ENCODE results near the gene CHAC1.

Gene CHAC1

DNA sequence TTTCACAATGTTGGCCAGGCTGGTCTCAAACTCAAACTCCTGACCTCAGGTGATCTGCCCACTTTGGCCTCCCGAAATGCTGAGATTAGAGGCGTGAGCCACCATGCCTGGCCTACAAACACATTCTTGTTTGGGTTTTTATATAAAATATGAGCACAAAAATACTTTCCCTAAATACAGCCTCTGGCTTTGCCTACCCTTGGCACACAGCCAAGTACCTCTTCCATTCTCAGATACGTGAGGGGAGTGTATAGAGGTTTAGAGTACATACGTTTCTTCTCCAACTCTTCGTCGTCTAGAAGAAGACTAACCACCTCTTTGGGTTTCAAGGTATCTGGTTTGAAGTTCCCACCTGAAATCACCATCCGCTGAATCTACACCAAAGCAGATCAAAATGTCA lies 33.5 kb downstream of the CHAC1 start:
- Histone ChIP-seq H3K9me3 (ENCODE audit: control insufficient read depth, insufficient read depth, low read length) (no peaks in the 10 kb centered on the region), H3K4me3 (ENCODE audit: low read depth, low read length) (no peak overlapping the region), H3K9ac (ENCODE audit: low read depth, low read length) (no peak overlapping the region), H3K27me3 (ENCODE audit: control insufficient read depth, insufficient read depth, low read length) (no peaks in the 10 kb centered on the region), H3K36me3 (ENCODE audit: control insufficient read depth, insufficient read depth, low read length) (peaks cover 50% of the 10 kb centered on the region), H3K4me1 (ENCODE audit: control insufficient read depth, insufficient read depth, low read length) (no peaks in the 10 kb centered on the region)

DNA sequence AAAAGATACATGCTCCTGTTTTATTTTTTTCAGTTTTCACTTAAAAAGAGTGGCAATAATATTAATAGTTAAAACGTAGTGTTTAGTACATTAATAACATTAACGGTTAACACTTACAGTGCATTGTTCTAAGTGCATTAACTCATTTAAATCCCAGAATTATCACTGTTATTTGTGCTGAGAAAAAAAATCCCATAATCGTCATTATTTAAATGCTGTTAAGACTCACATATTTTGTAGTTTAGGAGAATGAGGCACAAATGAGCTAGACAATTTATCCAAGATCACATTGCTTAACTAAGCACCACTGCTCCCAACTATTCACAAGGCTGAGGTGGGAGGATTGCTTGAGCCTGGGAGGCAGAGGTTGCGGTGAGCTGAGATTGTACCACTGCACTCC lies 34.9 kb downstream of the CHAC1 start:
- Histone ChIP-seq H3K4me3 (ENCODE audit: low read depth, low read length) (no peak overlapping the region), H3K27me3 (ENCODE audit: control insufficient read depth, insufficient read depth, low read length) (no peaks in the 10 kb centered on the region), H3K36me3 (ENCODE audit: control insufficient read depth, insufficient read depth, low read length) (peaks cover 42% of the 10 kb centered on the region), H3K4me1 (ENCODE audit: control insufficient read depth, insufficient read depth, low read length) (no peaks in the 10 kb centered on the region), H3K9me3 (ENCODE audit: control insufficient read depth, insufficient read depth, low read length) (no peaks in the 10 kb centered on the region), H3K9ac (ENCODE audit: low read depth, low read length) (no peak overlapping the region)

DNA sequence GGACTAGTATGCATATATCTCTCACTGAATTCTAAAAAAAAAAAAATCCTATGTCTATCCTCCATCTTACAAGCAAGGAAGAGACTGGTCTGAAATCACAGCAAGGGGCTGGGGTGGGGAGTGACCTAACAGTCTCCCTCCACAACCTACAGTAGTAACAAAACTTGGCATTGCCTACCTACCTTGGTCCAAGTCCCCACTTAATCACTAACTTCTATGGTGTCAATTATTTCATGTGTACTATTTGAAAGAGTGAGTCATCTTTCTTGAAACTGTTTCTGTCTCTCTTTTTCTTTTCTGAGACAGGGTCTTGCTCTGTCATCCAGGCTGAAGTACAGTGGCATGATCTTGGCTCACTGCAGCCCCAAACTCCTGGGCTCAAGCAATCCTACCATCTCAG lies 36.8 kb downstream of the CHAC1 start:
- no peaks in the 10 kb centered on the region for H3K9me3 ChIP-seq (ENCODE audit: control insufficient read depth, insufficient read depth, low read length)
- H3K4me1 ChIP-seq (ENCODE audit: control insufficient read depth, insufficient read depth, low read length), result no peaks in the 10 kb centered on the region
- no peak overlapping the region for H3K4me3 ChIP-seq (ENCODE audit: low read depth, low read length)
- H3K9ac ChIP-seq (ENCODE audit: low read depth, low read length), result no peak overlapping the region
- H3K36me3 ChIP-seq (ENCODE audit: control insufficient read depth, insufficient read depth, low read length), result peaks cover 29% of the 10 kb centered on the region
- no peaks in the 10 kb centered on the region for H3K27me3 ChIP-seq (ENCODE audit: control insufficient read depth, insufficient read depth, low read length)

DNA sequence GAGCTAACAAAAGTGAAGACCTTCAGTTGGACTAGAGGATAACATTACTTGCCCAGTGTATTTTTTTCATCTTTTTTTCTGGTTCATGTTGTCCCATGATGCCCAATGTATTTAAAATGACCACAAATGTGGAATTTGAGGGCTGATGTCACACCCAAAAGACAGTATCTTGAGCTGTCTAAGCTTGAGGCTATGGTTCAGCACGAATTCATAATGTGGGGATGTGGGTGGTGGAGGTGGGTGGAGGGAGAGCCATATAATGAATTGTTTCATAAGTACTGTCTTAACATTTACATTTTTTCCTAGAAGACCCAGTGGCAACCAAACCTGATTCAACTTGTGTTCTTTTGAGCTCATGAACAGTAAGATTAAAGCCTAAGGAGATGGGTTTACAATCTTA lies 37.5 kb downstream of the CHAC1 start:
- no peak overlapping the region for H3K4me3 ChIP-seq (ENCODE audit: low read depth, low read length)
- no peaks in the 10 kb centered on the region for H3K27me3 ChIP-seq (ENCODE audit: control insufficient read depth, insufficient read depth, low read length)
- no peaks in the 10 kb centered on the region for H3K9me3 ChIP-seq (ENCODE audit: control insufficient read depth, insufficient read depth, low read length)
- H3K36me3 ChIP-seq (ENCODE audit: control insufficient read depth, insufficient read depth, low read length), result peaks cover 24% of the 10 kb centered on the region
- H3K9ac ChIP-seq (ENCODE audit: low read depth, low read length), result no peak overlapping the region
- no peaks in the 10 kb centered on the region for H3K4me1 ChIP-seq (ENCODE audit: control insufficient read depth, insufficient read depth, low read length)

DNA sequence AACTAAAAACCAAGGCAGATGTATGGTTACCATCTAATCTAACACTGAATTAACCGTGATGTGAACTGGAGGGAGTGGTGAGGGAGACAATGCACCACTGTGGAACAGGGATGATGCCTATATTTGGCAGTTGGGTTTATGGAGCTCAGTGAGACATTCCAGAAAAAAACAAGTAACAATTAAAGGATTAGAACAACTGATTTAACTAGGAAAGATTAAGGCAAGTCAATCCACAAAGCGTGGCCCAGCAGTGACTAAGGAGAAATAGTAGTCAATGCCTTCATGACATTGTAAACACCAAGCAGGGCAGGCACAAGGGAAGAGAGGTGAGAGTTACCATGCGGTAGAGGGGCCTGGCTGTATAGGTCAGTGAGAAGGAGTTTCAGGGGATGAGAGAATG lies 38.1 kb downstream of the CHAC1 start:
- Histone ChIP-seq H3K36me3 (ENCODE audit: control insufficient read depth, insufficient read depth, low read length) (peaks cover 21% of the 10 kb centered on the region), H3K4me3 (ENCODE audit: low read depth, low read length) (no peak overlapping the region), H3K4me1 (ENCODE audit: control insufficient read depth, insufficient read depth, low read length) (no peaks in the 10 kb centered on the region), H3K9ac (ENCODE audit: low read depth, low read length) (no peak overlapping the region), H3K27me3 (ENCODE audit: control insufficient read depth, insufficient read depth, low read length) (no peaks in the 10 kb centered on the region), H3K9me3 (ENCODE audit: control insufficient read depth, insufficient read depth, low read length) (no peaks in the 10 kb centered on the region)

DNA sequence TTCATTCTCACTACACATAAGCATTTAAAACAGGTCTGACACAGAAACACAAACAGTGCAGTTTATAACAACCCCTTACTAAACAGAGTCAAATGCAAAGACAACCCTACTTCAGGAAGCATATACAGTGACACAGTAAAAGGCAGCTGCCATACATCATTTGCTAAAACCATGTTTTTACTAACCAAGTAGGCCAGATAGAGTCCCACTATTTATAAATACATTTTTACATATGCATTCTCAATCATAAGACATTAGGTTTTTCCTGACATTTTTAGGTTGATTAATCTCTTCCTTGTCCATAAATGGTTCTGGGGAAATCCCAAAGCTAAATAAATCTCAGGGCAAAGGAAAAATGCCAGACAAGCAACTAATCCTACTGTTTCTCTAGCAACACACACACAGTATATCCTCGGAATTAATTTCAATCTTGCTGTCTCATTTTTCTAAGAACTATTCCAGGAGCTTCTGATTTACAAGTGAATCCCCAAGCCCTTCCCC lies 39.0 kb downstream of the CHAC1 start:
- H3K4me1 ChIP-seq (ENCODE audit: control insufficient read depth, insufficient read depth, low read length), result no peaks in the 10 kb centered on the region
- no peak overlapping the region for H3K9ac ChIP-seq (ENCODE audit: low read depth, low read length)
- peaks cover 13% of the 10 kb centered on the region for H3K36me3 ChIP-seq (ENCODE audit: control insufficient read depth, insufficient read depth, low read length)
- H3K4me3 ChIP-seq (ENCODE audit: low read depth, low read length), result no peak overlapping the region
- no peaks in the 10 kb centered on the region for H3K9me3 ChIP-seq (ENCODE audit: control insufficient read depth, insufficient read depth, low read length)
- no peaks in the 10 kb centered on the region for H3K27me3 ChIP-seq (ENCODE audit: control insufficient read depth, insufficient read depth, low read length)

DNA sequence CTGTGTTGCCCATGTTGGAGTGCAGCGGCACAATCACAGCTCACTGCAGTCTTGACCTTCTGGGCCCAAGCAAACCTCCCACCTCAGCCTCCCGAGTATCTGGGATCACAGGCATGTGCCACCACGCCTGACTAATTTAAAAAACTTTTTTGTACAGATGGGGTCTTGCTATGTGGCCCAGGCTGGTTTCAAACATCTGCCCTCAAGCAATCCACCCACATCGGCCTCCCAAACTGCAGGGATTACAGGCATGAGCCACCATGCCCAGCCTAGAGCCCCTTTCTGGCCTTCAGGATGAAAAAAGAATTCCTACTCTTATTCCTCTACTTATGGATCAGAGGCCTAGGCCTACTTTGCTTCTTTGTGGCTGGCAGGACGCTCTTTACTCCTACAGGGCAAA lies 39.6 kb downstream of the CHAC1 start:
- H3K27me3 ChIP-seq (ENCODE audit: control insufficient read depth, insufficient read depth, low read length), result no peaks in the 10 kb centered on the region
- H3K9ac ChIP-seq (ENCODE audit: low read depth, low read length), result no peak overlapping the region
- no peaks in the 10 kb centered on the region for H3K4me1 ChIP-seq (ENCODE audit: control insufficient read depth, insufficient read depth, low read length)
- H3K36me3 ChIP-seq (ENCODE audit: control insufficient read depth, insufficient read depth, low read length), result peaks cover 10% of the 10 kb centered on the region
- H3K4me3 ChIP-seq (ENCODE audit: low read depth, low read length), result no peak overlapping the region
- no peaks in the 10 kb centered on the region for H3K9me3 ChIP-seq (ENCODE audit: control insufficient read depth, insufficient read depth, low read length)

DNA sequence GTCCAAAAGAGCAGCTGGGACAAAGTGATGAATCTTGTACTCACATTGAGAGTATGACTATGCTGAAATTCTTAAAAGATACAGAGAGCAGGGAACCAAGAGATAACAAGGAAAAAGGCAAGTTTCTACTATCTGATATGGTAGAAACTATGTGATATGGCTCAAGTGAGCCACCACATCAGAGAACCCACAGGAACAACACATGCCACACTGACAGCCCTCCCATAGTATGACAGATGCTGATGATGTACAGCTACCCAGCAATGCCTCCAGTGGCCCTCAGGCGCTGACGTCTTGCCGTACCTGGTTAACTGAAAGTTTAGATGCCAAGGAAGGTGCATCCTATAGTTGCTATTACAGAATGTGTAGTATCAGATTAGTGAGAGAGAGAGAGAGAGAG lies 42.4 kb downstream of the CHAC1 start:
- no peaks in the 10 kb centered on the region for H3K27me3 ChIP-seq (ENCODE audit: control insufficient read depth, insufficient read depth, low read length)
- no peaks in the 10 kb centered on the region for H3K4me1 ChIP-seq (ENCODE audit: control insufficient read depth, insufficient read depth, low read length)
- no peak overlapping the region for H3K4me3 ChIP-seq (ENCODE audit: low read depth, low read length)
- no peak overlapping the region for H3K9ac ChIP-seq (ENCODE audit: low read depth, low read length)
- no peaks in the 10 kb centered on the region for H3K9me3 ChIP-seq (ENCODE audit: control insufficient read depth, insufficient read depth, low read length)
- peaks cover 10% of the 10 kb centered on the region for H3K36me3 ChIP-seq (ENCODE audit: control insufficient read depth, insufficient read depth, low read length)

DNA sequence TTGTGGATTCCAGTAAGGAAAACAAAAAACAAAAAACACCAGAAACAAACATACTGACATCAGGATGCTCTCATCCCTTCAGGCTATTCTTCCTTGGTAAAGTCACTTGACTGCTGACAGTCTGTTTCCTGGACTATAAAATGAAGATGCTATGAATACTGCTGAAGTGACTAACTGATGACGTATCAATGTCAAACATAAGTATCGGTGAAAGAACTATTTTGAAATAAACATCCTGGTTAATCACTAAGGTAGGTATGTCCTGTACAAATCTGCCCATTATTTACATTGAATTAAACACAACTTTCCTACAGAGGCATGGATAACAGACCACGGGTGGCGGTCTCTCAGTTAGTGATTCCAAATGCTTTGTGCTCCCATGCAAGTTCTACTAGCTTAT lies 45.9 kb downstream of the CHAC1 start:
- Histone ChIP-seq H3K9me3 (ENCODE audit: control insufficient read depth, insufficient read depth, low read length) (no peaks in the 10 kb centered on the region), H3K4me1 (ENCODE audit: control insufficient read depth, insufficient read depth, low read length) (no peaks in the 10 kb centered on the region), H3K4me3 (ENCODE audit: low read depth, low read length) (no peak overlapping the region), H3K36me3 (ENCODE audit: control insufficient read depth, insufficient read depth, low read length) (peaks cover 4% of the 10 kb centered on the region), H3K27me3 (ENCODE audit: control insufficient read depth, insufficient read depth, low read length) (no peaks in the 10 kb centered on the region), H3K9ac (ENCODE audit: low read depth, low read length) (no peak overlapping the region)

DNA sequence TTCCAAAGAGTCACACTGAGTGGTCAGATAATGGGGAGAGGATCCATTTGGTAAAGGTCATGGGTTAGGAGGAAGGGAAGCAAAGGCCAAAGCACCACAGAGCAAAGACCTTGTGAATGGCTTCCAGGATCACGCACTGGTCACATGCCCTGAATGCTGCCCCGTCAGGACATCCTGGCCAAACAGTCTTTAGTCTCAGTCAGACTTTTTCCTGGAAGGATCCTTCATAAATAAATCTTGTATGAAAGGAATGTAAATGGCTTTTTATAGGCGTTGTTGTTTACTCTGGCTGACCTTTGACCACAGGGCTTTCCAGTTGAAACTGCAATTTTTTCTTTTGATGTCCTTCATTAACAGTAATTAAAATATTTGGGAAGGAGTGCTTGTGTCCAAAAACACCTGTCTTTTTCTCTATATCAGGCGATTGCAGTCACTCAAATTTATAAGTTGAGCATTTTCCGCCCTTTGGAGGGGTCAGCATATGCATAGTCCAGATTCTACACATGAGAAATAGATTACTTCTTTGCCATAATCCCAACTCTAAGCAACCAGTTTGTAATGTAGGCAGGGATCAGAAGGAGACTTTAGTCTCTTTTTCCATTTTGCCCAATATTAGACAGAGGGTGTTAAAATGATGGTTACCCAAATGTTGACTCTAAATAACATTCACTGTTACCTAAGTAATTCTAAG lies 48.4 kb downstream of the CHAC1 start:
- H3K27me3 ChIP-seq (ENCODE audit: control insufficient read depth, insufficient read depth, low read length), result no peaks in the 10 kb centered on the region
- H3K36me3 ChIP-seq (ENCODE audit: control insufficient read depth, insufficient read depth, low read length), result no peaks in the 10 kb centered on the region
- H3K4me3 ChIP-seq (ENCODE audit: low read depth, low read length), result no peak overlapping the region
- H3K9ac ChIP-seq (ENCODE audit: low read depth, low read length), result no peak overlapping the region
- no peaks in the 10 kb centered on the region for H3K9me3 ChIP-seq (ENCODE audit: control insufficient read depth, insufficient read depth, low read length)
- no peaks in the 10 kb centered on the region for H3K4me1 ChIP-seq (ENCODE audit: control insufficient read depth, insufficient read depth, low read length)

DNA sequence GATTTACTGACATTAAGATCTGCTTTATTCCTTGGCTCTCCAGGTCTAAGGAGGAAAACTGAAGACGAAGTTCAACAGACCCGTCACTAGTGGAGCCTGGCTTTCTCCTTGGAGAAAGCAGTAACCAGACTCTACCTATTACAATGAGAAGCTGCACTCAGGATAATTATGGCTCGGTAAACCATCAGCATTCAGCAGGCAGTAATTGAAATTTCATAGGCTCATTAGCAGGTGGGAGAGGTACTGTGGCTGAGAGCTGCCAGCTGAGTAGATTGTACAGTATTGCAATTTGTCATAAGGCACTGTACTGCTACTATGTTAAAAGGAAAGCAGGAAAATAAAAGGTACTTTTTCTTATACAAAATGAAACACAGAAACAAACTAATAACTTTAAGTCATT lies 51.2 kb downstream of the CHAC1 start:
- no peaks in the 10 kb centered on the region for H3K36me3 ChIP-seq (ENCODE audit: control insufficient read depth, insufficient read depth, low read length)

More for the DNA sequence above, 51.2 kb downstream of the CHAC1 start:
- no peaks in the 10 kb centered on the region for H3K4me1 ChIP-seq (ENCODE audit: control insufficient read depth, insufficient read depth, low read length)
- H3K9ac ChIP-seq (ENCODE audit: low read depth, low read length), result no peak overlapping the region
- H3K4me3 ChIP-seq (ENCODE audit: low read depth, low read length), result no peak overlapping the region
- H3K27me3 ChIP-seq (ENCODE audit: control insufficient read depth, insufficient read depth, low read length), result no peaks in the 10 kb centered on the region
- H3K9me3 ChIP-seq (ENCODE audit: control insufficient read depth, insufficient read depth, low read length), result no peaks in the 10 kb centered on the region

All from iPS-15b (cell line).